Measurements from ENCODE around the gene DDX42. TPM values are rescaled to one million over a fixed set of nuclear protein-coding genes. Genes with fewer than 3 reads are reported as not detected.

DDX42 gene
- total and polyA plus RNA-seq, 3 experiments from 2014 or later: 16.9 to 122 (median 103) TPM

DNA sequence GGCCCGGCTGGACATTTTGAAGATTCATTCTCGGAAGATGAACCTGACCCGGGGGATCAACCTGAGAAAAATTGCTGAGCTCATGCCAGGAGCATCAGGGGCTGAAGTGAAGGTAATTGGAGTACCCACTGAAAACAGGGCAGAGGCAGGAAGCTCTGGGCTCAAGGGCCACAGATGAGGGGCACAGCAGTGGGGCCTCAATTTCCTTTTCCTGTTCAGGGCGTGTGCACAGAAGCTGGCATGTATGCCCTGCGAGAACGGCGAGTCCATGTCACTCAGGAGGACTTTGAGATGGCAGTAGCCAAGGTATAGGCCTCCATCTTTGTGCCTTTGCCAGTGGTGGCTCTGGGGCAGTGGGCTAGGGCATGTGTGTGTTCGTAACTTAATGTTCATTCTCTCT, 57.5 kb downstream of the DDX42 start:
- Mint-ChIP-seq H3K4me3 (peak overlapping the region in 5 of 7 donors; percentile 12 to 66 (median 50)), H3K4me1 (peaks cover 63 to 71% (median 69%) of the 10 kb centered on the region in 3 donors), H3K27ac (peak overlapping the region; percentile 55 to 98 (median 72)), H3K9me3 (no peaks in the 10 kb centered on the region), H3K36me3 (peaks cover 12 to 91% (median 21%) of the 10 kb centered on the region in 3 donors), H3K27me3 (peaks cover 0 to 3% of the 10 kb centered on the region in 2 donors)
- Histone ChIP-seq H3K27ac (ENCODE audit: low read depth, low read length) (no peak overlapping the region), H3K27me3 (ENCODE audit: insufficient read depth, low read length, poor library complexity, severe bottlenecking) (no peaks in the 10 kb centered on the region), H3K36me3 (ENCODE audit: insufficient read depth, low read length) (peaks cover 59% of the 10 kb centered on the region), H3K9me3 (ENCODE audit: low read length) (no peaks in the 10 kb centered on the region), H3K4me3 (ENCODE audit: low read length) (peak overlapping the region; percentile 6), H3K4me1 (ENCODE audit: insufficient read depth, low read length) (peaks cover 56% of the 10 kb centered on the region)
- DNase-seq: no peak
- ChIA-PET POLR2A (interaction anchor here (7.8 kb wide), 1 partner anchor 10 kb away, joined by 73 read pairs; the partner anchor contains the start of gene SMARCD2), CTCF (interaction anchor here (4.8 to 6.1 kb wide), 3 partner anchors 9 to 134 kb away, joined by 19 to 48 read pairs (median 37); partner anchors contain the start of gene SMARCD2)

DNA sequence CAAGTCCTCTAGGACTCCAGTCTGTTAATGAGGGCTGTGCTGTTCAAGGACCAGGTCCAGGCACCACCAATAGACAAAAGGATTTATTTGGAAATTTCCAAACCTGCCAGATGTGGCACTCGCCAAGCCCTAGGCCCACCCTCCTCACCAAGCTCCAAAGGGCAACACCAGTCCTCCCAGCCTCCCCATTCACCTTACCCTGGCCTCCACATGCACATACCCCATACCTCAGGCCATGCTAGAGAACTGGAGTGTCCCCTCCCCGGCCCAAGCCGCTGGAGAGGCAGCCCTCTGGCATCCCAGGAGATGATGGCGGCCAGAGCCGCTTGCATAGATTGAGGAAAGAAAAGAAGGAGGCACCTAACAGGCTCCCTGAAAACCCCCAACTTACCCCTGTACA, 58.0 kb downstream of the DDX42 start:
- H3K4me1 Mint-ChIP-seq: peaks cover 58 to 69% (median 64%) of the 10 kb centered on the region in 3 donors
- ChIA-PET CTCF (interaction anchor here (2.0 to 5.5 kb wide), 3 partner anchors 10 to 134 kb away, joined by 5 to 37 read pairs (median 19); no protein-coding TSS in a partner anchor), POLR2A (interaction anchor here (7.8 kb wide), 1 partner anchor 9 kb away, joined by 73 read pairs; the partner anchor contains the start of gene SMARCD2)
- peak overlapping the region in 5 of 7 donors; percentile 12 to 66 (median 45) for H3K4me3 Mint-ChIP-seq
- Histone ChIP-seq H3K4me1 (ENCODE audit: insufficient read depth, low read length) (peaks cover 56% of the 10 kb centered on the region), H3K27me3 (ENCODE audit: insufficient read depth, low read length, poor library complexity, severe bottlenecking) (no peaks in the 10 kb centered on the region), H3K27ac (ENCODE audit: low read depth, low read length) (no peak overlapping the region), H3K36me3 (ENCODE audit: insufficient read depth, low read length) (peaks cover 61% of the 10 kb centered on the region), H3K9me3 (ENCODE audit: low read length) (no peaks in the 10 kb centered on the region), H3K4me3 (ENCODE audit: low read length) (no peak overlapping the region)
- DNase-seq: no peak
- no peaks in the 10 kb centered on the region for H3K9me3 Mint-ChIP-seq
- peaks cover 0 to 1% of the 10 kb centered on the region in 2 donors for H3K27me3 Mint-ChIP-seq
- H3K27ac Mint-ChIP-seq: peak overlapping the region; percentile 6 to 98 (median 72)
- H3K36me3 Mint-ChIP-seq: peaks cover 12 to 91% (median 21%) of the 10 kb centered on the region in 3 donors

DNA sequence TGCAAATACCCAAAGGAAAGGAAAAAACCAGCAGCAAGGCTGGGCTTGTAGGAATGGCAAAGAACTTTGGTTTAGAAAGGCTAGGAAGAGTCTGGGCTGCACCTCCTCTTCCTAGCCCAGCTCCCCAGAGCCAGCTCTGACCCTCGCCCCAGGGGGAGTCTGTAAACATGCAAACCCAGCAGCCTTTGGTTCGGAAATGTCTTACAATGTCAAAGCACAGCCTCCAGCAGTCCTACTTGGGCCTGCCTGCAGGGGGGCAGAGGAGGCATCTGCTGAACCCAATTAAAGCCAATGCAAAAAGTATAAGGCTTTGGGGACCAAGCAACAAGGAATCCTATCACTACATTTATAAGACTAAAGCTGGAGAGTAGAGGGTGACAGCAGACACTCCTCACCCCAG, 58.5 kb downstream of the DDX42 start:
- DNase-seq: no peak
- CTCF ChIA-PET: interaction anchor here (0.9 to 4.8 kb wide), 3 partner anchors 9 to 135 kb away, joined by 3 to 19 read pairs (median 5); no protein-coding TSS in a partner anchor
- peaks cover 56% of the 10 kb centered on the region for H3K4me1 ChIP-seq (ENCODE audit: insufficient read depth, low read length)

DNA sequence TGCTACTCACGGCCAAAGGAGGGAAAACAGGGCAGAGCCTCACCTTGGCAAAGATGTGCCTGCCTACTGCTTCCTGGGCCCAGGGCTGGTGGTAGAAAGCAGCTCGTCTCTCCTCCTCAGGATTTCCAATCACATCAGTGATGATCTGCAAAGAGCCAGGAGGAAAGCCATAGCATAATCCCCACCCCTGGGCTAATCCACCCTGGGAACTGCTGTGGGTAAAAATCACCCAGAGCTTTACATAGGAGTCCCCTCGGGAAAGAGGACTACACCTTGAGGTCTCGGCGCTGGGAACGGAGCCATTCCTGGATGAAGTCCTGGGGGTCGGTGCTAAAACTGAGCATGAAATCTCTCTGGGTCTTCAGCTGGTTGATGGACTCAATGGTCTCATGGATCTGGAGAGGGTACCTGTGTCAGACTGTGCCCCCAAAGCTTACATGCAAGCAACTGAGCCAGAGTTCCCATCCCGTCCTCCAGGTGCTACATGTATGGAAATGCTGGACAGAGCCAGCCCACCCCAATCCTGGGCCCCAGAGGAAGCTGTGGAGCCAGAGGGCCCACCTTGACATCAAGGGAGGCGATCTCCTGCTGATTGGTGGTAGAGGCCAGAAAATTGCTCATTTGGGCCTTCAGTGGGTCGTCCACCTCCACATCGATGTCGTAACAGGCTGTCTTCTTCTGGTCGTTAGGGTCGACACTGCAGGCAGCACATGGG, 59.2 kb downstream of the DDX42 start:
- Mint-ChIP-seq H3K4me1 (peaks cover 53 to 63% (median 58%) of the 10 kb centered on the region in 3 donors), H3K27me3 (peaks cover 0 to 1% of the 10 kb centered on the region in 2 donors), H3K4me3 (no peak overlapping the region), H3K27ac (peak overlapping the region in 2 of 8 donors; percentile 24 to 58), H3K36me3 (peaks cover 12 to 86% (median 21%) of the 10 kb centered on the region in 3 donors), H3K9me3 (no peaks in the 10 kb centered on the region)
- Histone ChIP-seq H3K27ac (ENCODE audit: low read depth, low read length) (no peak overlapping the region), H3K4me3 (ENCODE audit: low read length) (no peak overlapping the region), H3K27me3 (ENCODE audit: insufficient read depth, low read length, poor library complexity, severe bottlenecking) (no peaks in the 10 kb centered on the region), H3K36me3 (ENCODE audit: insufficient read depth, low read length) (peaks cover 63% of the 10 kb centered on the region), H3K9me3 (ENCODE audit: low read length) (no peaks in the 10 kb centered on the region), H3K4me1 (ENCODE audit: insufficient read depth, low read length) (peaks cover 56% of the 10 kb centered on the region)
- ChIA-PET CTCF (interaction anchor here (0.9 to 4.8 kb wide), 7 partner anchors 8 to 159 kb away, joined by 3 to 19 read pairs (median 3); partner anchors contain the start of gene DDX42), POLR2A (interaction anchor here (1.0 to 7.8 kb wide), 2 partner anchors 8 to 212 kb away, joined by 3 to 73 read pairs; partner anchors contain the start of gene SMARCD2)
- no peak for DNase-seq

More for the DNA sequence above, 58.5 kb downstream of the DDX42 start:
- Histone ChIP-seq H3K4me3 (ENCODE audit: low read length) (no peak overlapping the region), H3K27me3 (ENCODE audit: insufficient read depth, low read length, poor library complexity, severe bottlenecking) (no peaks in the 10 kb centered on the region), H3K9me3 (ENCODE audit: low read length) (no peaks in the 10 kb centered on the region), H3K27ac (ENCODE audit: low read depth, low read length) (no peak overlapping the region), H3K36me3 (ENCODE audit: insufficient read depth, low read length) (peaks cover 63% of the 10 kb centered on the region)
- peaks cover 12 to 90% (median 21%) of the 10 kb centered on the region in 3 donors for H3K36me3 Mint-ChIP-seq
- H3K27me3 Mint-ChIP-seq: peaks cover 0 to 1% of the 10 kb centered on the region in 2 donors
- no peaks in the 10 kb centered on the region for H3K9me3 Mint-ChIP-seq
- H3K4me3 Mint-ChIP-seq: peak overlapping the region in 1 of 7 donors; percentile 66
- peaks cover 54 to 67% (median 60%) of the 10 kb centered on the region in 3 donors for H3K4me1 Mint-ChIP-seq
- POLR2A ChIA-PET: interaction anchor here (7.8 kb wide), 1 partner anchor 9 kb away, joined by 73 read pairs; the partner anchor contains the start of gene SMARCD2
- H3K27ac Mint-ChIP-seq: peak overlapping the region in 6 of 8 donors; percentile 12 to 98 (median 66)

DNA sequence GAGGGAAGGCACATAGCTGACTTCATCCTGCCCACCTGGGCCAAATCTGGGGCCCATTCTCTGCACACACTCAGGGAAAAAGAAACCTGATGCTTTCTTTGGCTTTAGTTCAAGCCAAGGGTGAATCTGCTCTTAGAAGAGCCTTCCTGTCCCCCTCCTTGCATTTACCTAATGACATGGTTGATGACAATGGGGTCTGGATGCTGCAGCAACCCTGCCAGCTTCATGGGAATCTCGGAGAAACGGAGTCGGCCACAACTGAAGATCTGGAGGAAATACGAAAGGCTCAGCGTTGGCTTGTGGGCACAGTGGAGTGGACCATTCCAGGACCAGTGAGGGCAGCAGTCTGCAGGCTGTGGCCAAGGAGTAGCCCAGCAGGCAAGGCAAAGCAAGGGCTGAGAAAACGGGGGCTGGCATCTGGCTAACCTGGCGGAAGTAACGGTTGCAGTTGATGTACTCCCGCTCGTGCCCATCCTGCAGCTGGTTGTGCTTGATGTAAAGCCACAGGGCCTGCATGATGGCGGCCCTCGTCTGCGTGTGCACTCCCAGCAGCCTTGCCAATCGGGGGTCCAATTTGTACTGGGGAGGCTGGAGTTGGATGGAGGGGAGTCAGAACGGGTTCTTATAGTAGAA, 59.9 kb downstream of the DDX42 start:
- no peak for DNase-seq
- Mint-ChIP-seq H3K27ac (peak overlapping the region in 5 of 8 donors; percentile 23 to 74 (median 58)), H3K9me3 (no peaks in the 10 kb centered on the region), H3K4me1 (peaks cover 53 to 63% (median 58%) of the 10 kb centered on the region in 3 donors), H3K36me3 (peaks cover 12 to 83% (median 21%) of the 10 kb centered on the region in 3 donors), H3K4me3 (peak overlapping the region in 1 of 7 donors; percentile 52), H3K27me3 (peaks cover 0 to 1% of the 10 kb centered on the region in 2 donors)
- H3K27me3 ChIP-seq (ENCODE audit: insufficient read depth, low read length, poor library complexity, severe bottlenecking): no peaks in the 10 kb centered on the region
- no peak overlapping the region for H3K4me3 ChIP-seq (ENCODE audit: low read length)
- no peaks in the 10 kb centered on the region for H3K9me3 ChIP-seq (ENCODE audit: low read length)
- H3K36me3 ChIP-seq (ENCODE audit: insufficient read depth, low read length): peaks cover 63% of the 10 kb centered on the region
- peaks cover 56% of the 10 kb centered on the region for H3K4me1 ChIP-seq (ENCODE audit: insufficient read depth, low read length)
- ChIA-PET POLR2A (interaction anchor here (0.6 to 1.0 kb wide), 2 partner anchors 139 to 212 kb away, joined by 3 to 6 read pairs; no protein-coding TSS in a partner anchor), CTCF (interaction anchor here (0.8 to 4.8 kb wide), 11 partner anchors 8 to 159 kb away, joined by 3 to 19 read pairs (median 4); partner anchors contain the start of genes DDX42 and SMARCD2)
- H3K27ac ChIP-seq (ENCODE audit: low read depth, low read length): no peak overlapping the region

DNA sequence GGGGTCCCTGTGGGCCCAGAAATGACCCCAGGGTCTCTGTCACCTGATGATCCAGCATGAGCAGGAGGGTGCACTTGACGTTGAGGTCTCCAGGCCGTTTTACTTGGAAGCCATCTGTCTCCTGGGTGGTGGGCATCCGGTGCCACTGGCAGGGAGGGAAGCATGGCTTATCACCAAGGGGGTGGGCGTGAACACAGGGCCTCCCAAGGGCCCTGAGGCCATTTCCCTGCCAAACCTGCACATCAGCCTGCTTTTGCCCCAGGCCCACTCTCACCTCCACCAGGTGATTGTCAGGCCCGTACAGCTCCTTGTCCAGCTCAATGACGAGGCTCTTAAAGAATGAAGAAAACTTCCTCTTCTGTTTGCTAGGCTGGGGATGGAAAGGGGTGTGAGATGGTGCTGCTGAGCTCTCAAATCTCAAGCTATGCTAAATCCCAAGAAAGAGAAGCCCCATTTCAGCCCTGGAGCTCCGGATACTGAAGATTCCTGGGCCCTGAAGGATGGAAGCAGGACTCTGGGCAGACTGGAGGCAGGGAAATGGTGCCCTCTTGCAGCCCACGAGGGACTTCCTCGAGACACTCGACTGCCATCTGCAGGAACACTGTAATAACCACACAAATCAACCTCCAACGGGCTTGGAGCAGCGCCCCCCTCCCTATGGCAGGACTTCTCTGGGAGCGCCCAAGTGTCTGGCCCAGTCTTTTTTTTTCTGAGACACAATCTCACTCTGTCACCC, 60.6 kb downstream of the DDX42 start:
- POLR2A ChIA-PET: interaction anchor here (0.6 to 1.0 kb wide), 3 partner anchors 10 to 213 kb away, joined by 3 to 6 read pairs (median 4); no protein-coding TSS in a partner anchor

More for the DNA sequence above, 60.6 kb downstream of the DDX42 start:
- H3K36me3 Mint-ChIP-seq: peaks cover 11 to 75% (median 19%) of the 10 kb centered on the region in 3 donors
- peaks cover 56% of the 10 kb centered on the region for H3K4me1 ChIP-seq (ENCODE audit: insufficient read depth, low read length)
- peak overlapping the region in 1 of 7 donors; percentile 62 for H3K4me3 Mint-ChIP-seq
- H3K27me3 Mint-ChIP-seq: peaks cover 0 to 1% of the 10 kb centered on the region in 2 donors
- no peaks in the 10 kb centered on the region for H3K9me3 ChIP-seq (ENCODE audit: low read length)
- H3K36me3 ChIP-seq (ENCODE audit: insufficient read depth, low read length): peaks cover 58% of the 10 kb centered on the region
- H3K27ac Mint-ChIP-seq: peak overlapping the region; percentile 63 to 89 (median 81)
- no peaks in the 10 kb centered on the region for H3K9me3 Mint-ChIP-seq
- H3K27ac ChIP-seq (ENCODE audit: low read depth, low read length): no peak overlapping the region
- peaks cover 53 to 63% (median 58%) of the 10 kb centered on the region in 3 donors for H3K4me1 Mint-ChIP-seq
- H3K4me3 ChIP-seq (ENCODE audit: low read length): no peak overlapping the region
- peak in 4 of 5 donors; percentile 45 to 70 (median 62) for DNase-seq
- no peaks in the 10 kb centered on the region for H3K27me3 ChIP-seq (ENCODE audit: insufficient read depth, low read length, poor library complexity, severe bottlenecking)
- CTCF ChIA-PET: interaction anchor here (0.8 to 4.8 kb wide), 9 partner anchors 9 to 388 kb away, joined by 3 to 19 read pairs (median 4); partner anchors contain the start of genes DDX42 and SMARCD2
